Psoas muscle (tissue), 8 donors: ENCODE measurements around the gene TMEM61. TPM values are rescaled to one million over a fixed set of nuclear protein-coding genes. Genes with fewer than 3 reads are reported as not detected.

Experiments used
- ATAC-seq, 4 donors: fragments of 200-7000 bp; cut with Tn5 transposase; one replicate each; pipeline ENCODE4 v1.9.1; 2020; ENCODE audit warnings: moderate library complexity in 3 of 4, mild to moderate bottlenecking in 2 of 4
- DNase-seq, 2 donors: peaks; one replicate each; pipeline ENCODE4 v3.0.0-alpha.2; 2020
- H3K27ac ChIP-seq: fragments of 200-600 bp; one replicate; pipeline ENCODE4 v1.8.0; 2022
- H3K27me3 ChIP-seq, 3 donors: fragments of 200-600 bp in 1 of 3; one replicate each; pipeline versions ENCODE4 v1.6.1 to v1.8.0; 2013 to 2022; ENCODE audit warnings: low read length in 2 of 3, mild to moderate bottlenecking in 2 of 3, moderate library complexity in 1 of 3; ENCODE audit not compliant: insufficient read depth in 3 of 3
- H3K36me3 ChIP-seq, 2 donors: fragments of 200-600 bp in 1 of 2; one replicate each; pipeline versions ENCODE4 v1.6.1 to v1.8.0; 2013 to 2022; ENCODE audit warnings: low read depth in 1 of 2, mild to moderate bottlenecking in 1 of 2, moderate library complexity in 1 of 2; ENCODE audit not compliant: insufficient read depth in 1 of 2
- H3K4me1 ChIP-seq: fragments of 200-600 bp; one replicate; pipeline ENCODE4 v1.8.0; 2022
- H3K4me3 ChIP-seq: fragments of 200-600 bp; one replicate; pipeline ENCODE4 v1.8.0; 2022; ENCODE audit warnings: mild to moderate bottlenecking
- H3K9me3 ChIP-seq: fragments of 200-600 bp; one replicate; pipeline ENCODE4 v1.8.0; 2022
- WGBS, 3 donors: extraction: QIAGEN DNeasy Blood & Tissue Kit; methylation state at CpG; one replicate each; pipeline versions ENCODE4 v1.1.6 to v1.1.7; 2013; 5-methylcytosine and 5-hydroxymethylcytosine counted together
- intact Hi-C, 2 donors: fragments of 100-400 bp; cut with DNase I; formaldehyde crosslinking; loops; one replicate each; pipeline versions ENCODE4 v1.11.0 to v1.14.2; 2022
- polyA plus RNA-seq, 3 donors: library from polyadenylated mRNA; stranded (reverse); fragments of 200-250 nt; gene quantifications; one replicate each; pipeline ENCODE4 v1.2.3, GENCODE V29; 2013
- total RNA-seq, 4 donors: library from RNA; stranded (reverse); fragmentation: NEBNext Ultra II Directional in 2 of 4; extraction: Animal tissue kit (Norgen Biotek cat#: 25700) in 2 of 4; gene quantifications; one replicate each; pipeline versions ENCODE4 v1.2.1 to v1.2.4, GENCODE V29; 2021 to 2023
- TF ChIP-seq, protein P1 (sequence below): fragments of 200-600 bp; IDR thresholded peaks from one replicate; pipeline ENCODE4 v1.8.0; 2022; ENCODE audit warnings: antibody characterized with exemption
- donor health status: healthy with polysubstance abuse.
- donor health status: DM: no; HTN: no; CAD: no; lungs with moderate emphysema.
- donor health status: Bipolar disorder and iron deficiency.
- donor health status: healthy.
- donor health status: DM: yes; HTN: yes; CAD: no.
- donor health status: DM: no; HTN: no; CAD: no.
- donor health status: DM: no; HTN: no; CAD: no.
- donor health status: DM: yes; HTN: yes; CAD: no.

The TMEM61 gene
- total and polyA plus RNA-seq, 7 donors, result 0.05 to 0.54 (median 0.25) TPM; not detected in 1

- no peaks in the 10 kb centered on the region for H3K36me3 ChIP-seq
- TF ChIP-seq, protein P1, sequence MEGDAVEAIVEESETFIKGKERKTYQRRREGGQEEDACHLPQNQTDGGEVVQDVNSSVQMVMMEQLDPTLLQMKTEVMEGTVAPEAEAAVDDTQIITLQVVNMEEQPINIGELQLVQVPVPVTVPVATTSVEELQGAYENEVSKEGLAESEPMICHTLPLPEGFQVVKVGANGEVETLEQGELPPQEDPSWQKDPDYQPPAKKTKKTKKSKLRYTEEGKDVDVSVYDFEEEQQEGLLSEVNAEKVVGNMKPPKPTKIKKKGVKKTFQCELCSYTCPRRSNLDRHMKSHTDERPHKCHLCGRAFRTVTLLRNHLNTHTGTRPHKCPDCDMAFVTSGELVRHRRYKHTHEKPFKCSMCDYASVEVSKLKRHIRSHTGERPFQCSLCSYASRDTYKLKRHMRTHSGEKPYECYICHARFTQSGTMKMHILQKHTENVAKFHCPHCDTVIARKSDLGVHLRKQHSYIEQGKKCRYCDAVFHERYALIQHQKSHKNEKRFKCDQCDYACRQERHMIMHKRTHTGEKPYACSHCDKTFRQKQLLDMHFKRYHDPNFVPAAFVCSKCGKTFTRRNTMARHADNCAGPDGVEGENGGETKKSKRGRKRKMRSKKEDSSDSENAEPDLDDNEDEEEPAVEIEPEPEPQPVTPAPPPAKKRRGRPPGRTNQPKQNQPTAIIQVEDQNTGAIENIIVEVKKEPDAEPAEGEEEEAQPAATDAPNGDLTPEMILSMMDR, result no peak
- ATAC-seq (no peak), DNase-seq (no peak)
- H3K4me3 ChIP-seq, result no peak overlapping the region
- no peaks in the 10 kb centered on the region for H3K4me1 ChIP-seq
- H3K27me3 ChIP-seq, result peaks cover 0 to 4% (median 0%) of the 10 kb centered on the region in 3 donors
- intact Hi-C loops, result no loop called here
- no peak overlapping the region for H3K27ac ChIP-seq
- no peaks in the 10 kb centered on the region for H3K9me3 ChIP-seq
- 83 to 85% (median 84%) methylated on average over 10 of the region's 10 CpGs for WGBS, 3 donors
These were observed 25.1 kb downstream of the TMEM61 start for GRCh38 chr1:55005351-55006140.

GRCh38 chr1:55006931-55007330, 26.5 kb downstream of the TMEM61 start:
- Histone ChIP-seq H3K9me3 (no peaks in the 10 kb centered on the region), H3K4me1 (no peaks in the 10 kb centered on the region), H3K27me3 (no peaks in the 10 kb centered on the region), H3K27ac (no peak overlapping the region), H3K36me3 (no peaks in the 10 kb centered on the region), H3K4me3 (no peak overlapping the region)
- ATAC-seq (no peak), DNase-seq (no peak)
- TF ChIP-seq, protein P1, result no peak
- intact Hi-C loops, result no loop called here
- 87 to 92% (median 91%) methylated on average over 12 of the region's 12 CpGs for WGBS, 3 donors

DNA sequence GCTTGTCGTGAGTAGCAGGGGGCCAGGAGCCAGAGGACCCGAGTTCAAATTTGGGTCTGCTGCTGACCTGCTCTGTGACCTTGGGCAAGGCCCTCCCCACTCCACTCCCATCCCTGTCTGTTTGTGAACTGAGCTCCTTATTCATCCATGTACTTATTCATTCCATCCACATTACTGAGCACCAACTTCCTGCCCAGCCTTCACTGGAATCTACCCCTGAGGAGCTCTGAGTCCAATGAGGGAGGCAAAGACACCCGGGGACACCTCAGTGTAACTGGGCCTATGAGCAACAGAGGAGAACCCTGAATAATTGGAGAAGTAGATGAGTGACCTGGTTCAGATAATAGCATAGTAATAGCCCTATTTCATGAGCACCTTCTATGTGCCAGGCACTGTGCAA, 27.2 kb downstream of the TMEM61 start:
- no peaks in the 10 kb centered on the region for H3K36me3 ChIP-seq
- WGBS, 3 donors, result 82 to 93% (median 88%) methylated on average over 3 of the region's 3 CpGs
- no peak for ATAC-seq
- H3K27me3 ChIP-seq, result no peaks in the 10 kb centered on the region
- no peak overlapping the region for H3K27ac ChIP-seq
- no peaks in the 10 kb centered on the region for H3K9me3 ChIP-seq
- intact Hi-C loops, result no loop called here
- H3K4me3 ChIP-seq, result no peak overlapping the region
- no peak for DNase-seq
- TF ChIP-seq, protein P1, result no peak
- no peaks in the 10 kb centered on the region for H3K4me1 ChIP-seq

GRCh38 chr1:55010194-55010886, 29.9 kb downstream of the TMEM61 start:
- WGBS, 3 donors, result 82 to 92% (median 92%) methylated on average over 9 of the region's 9 CpGs
- no peaks in the 10 kb centered on the region for H3K27me3 ChIP-seq

More at GRCh38 chr1:55010194-55010886, 29.9 kb downstream of the TMEM61 start:
- Histone ChIP-seq H3K9me3 (no peaks in the 10 kb centered on the region), H3K4me1 (no peaks in the 10 kb centered on the region), H3K36me3 (no peaks in the 10 kb centered on the region), H3K4me3 (no peak overlapping the region), H3K27ac (no peak overlapping the region)
- ATAC-seq, result no peak
- TF ChIP-seq, protein P1, result no peak
- intact Hi-C loops, result no loop called here
- DNase-seq, result no peak
